ENCODE measurements around the gene MAP7D1.

MAP7D1 gene

GRCh38 chr1:36128126-36128904, 27.6 kb upstream of the MAP7D1 start:
- no peak for DNase-seq

GRCh38 chr1:36128905-36129206, 27.1 kb upstream of the MAP7D1 start:
- no peak for DNase-seq

GRCh38 chr1:36132029-36132428, 23.9 kb upstream of the MAP7D1 start:
- no peak for DNase-seq

GRCh38 chr1:36133484-36133883, 22.5 kb upstream of the MAP7D1 start:
- DNase-seq = no peak

- DNase-seq = peak; percentile 81
Observed at GRCh38 chr1:36134031-36134430, 21.9 kb upstream of the MAP7D1 start.

GRCh38 chr1:36134505-36135329, 21.2 kb upstream of the MAP7D1 start:
- DNase-seq = peak; percentile 91

GRCh38 chr1:36135330-36135667, 20.7 kb upstream of the MAP7D1 start:
- no peak for DNase-seq

GRCh38 chr1:36135796-36136195, 20.2 kb upstream of the MAP7D1 start:
- no peak for DNase-seq

- DNase-seq = no peak
Observed at GRCh38 chr1:36136535-36136934, 19.4 kb upstream of the MAP7D1 start.

GRCh38 chr1:36137226-36137625, 18.7 kb upstream of the MAP7D1 start:
- DNase-seq = no peak

GRCh38 chr1:36137776-36138175, 18.2 kb upstream of the MAP7D1 start:
- DNase-seq = no peak

GRCh38 chr1:36139521-36139920, 16.4 kb upstream of the MAP7D1 start:
- DNase-seq = no peak

GRCh38 chr1:36142121-36142520, 13.8 kb upstream of the MAP7D1 start:
- no peak for DNase-seq

- no peak for DNase-seq
Observed at GRCh38 chr1:36143424-36143823, 12.5 kb upstream of the MAP7D1 start.

- no peak for DNase-seq
Observed at GRCh38 chr1:36144413-36144812, 11.5 kb upstream of the MAP7D1 start.

- DNase-seq = no peak
Observed at GRCh38 chr1:36148821-36149236, 7.1 kb upstream of the MAP7D1 start.

- peak; percentile 100 for DNase-seq
Observed at GRCh38 chr1:36149237-36149972, 6.6 kb upstream of the MAP7D1 start, which contains the start of gene TRAPPC3. Gene TRAPPC3 (minus strand): TSS chr1:36149486. CDS start chr1:36149378, 108 bp downstream.

- DNase-seq = no peak
Observed at GRCh38 chr1:36149973-36150295, 6.0 kb upstream of the MAP7D1 start.

- DNase-seq = peak; percentile 99
Observed at GRCh38 chr1:36150296-36151133, 5.4 kb upstream of the MAP7D1 start.

GRCh38 chr1:36151134-36151844, 4.7 kb upstream of the MAP7D1 start:
- no peak for DNase-seq

- DNase-seq = no peak
Observed at GRCh38 chr1:36151845-36152203, 4.1 kb upstream of the MAP7D1 start.

- DNase-seq = no peak
Observed at GRCh38 chr1:36153476-36153875, 2.5 kb upstream of the MAP7D1 start.

Measured in islet precursor cell (in vitro differentiated cells).